ENCODE data around the gene TMC1.

DNA sequence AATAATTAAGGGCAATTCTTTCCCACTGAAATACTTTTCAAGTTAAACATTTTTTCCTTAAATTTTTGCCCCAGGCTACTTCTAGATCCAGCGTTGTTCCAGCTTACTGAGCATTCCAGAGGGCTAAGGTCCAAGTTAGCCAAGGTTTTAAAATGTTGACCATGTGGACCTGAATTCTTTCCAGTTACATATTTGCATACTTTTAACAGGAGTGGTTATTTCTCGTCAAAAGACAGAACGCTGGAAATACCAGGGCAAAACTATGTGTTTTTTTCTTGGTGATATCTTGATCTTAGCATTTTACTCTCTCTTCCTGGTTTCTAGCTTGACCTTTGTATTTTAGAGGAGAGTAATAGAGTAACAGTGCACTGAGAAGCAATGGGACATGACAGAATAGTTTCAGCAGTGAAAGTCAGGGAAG lies 32.8 kb downstream of the TMC1 start:
- TF ChIP-seq, protein P1, sequence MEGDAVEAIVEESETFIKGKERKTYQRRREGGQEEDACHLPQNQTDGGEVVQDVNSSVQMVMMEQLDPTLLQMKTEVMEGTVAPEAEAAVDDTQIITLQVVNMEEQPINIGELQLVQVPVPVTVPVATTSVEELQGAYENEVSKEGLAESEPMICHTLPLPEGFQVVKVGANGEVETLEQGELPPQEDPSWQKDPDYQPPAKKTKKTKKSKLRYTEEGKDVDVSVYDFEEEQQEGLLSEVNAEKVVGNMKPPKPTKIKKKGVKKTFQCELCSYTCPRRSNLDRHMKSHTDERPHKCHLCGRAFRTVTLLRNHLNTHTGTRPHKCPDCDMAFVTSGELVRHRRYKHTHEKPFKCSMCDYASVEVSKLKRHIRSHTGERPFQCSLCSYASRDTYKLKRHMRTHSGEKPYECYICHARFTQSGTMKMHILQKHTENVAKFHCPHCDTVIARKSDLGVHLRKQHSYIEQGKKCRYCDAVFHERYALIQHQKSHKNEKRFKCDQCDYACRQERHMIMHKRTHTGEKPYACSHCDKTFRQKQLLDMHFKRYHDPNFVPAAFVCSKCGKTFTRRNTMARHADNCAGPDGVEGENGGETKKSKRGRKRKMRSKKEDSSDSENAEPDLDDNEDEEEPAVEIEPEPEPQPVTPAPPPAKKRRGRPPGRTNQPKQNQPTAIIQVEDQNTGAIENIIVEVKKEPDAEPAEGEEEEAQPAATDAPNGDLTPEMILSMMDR (conservative IDR thresholded peaks at IDR 0.05) = no peak
- TF ChIP-seq EZH2 (IDR thresholded peaks at IDR 0.05; ENCODE audit: low read depth) = no peak

Measured in PC-9 (cell line).